ENCODE data around the gene MSMP. TPM values are rescaled to one million over a fixed set of nuclear protein-coding genes. Genes with fewer than 3 reads are reported as not detected.
A peak's percentile ranks its signal among the peaks of the same experiment; 100 is the strongest.

The MSMP gene
- total and polyA plus RNA-seq, 9 of the 15 experiments (the other 6 are each of a cell fraction or from before 2014, with no cell fraction given), result 0.60 TPM; not detected in 8

GRCh38 chr9:35730486-35730854, 23.6 kb downstream of the MSMP start (continued):
- TF ChIP-seq KHSRP (IDR thresholded peaks at IDR 0.05), result no peak
- no peak for TF ChIP-seq REST (IDR thresholded peaks at IDR 0.05; ENCODE audit: borderline replicate concordance)
- no peak for TF ChIP-seq REST (CRISPR knock-in tag; IDR thresholded peaks at IDR 0.05; ENCODE audit: low read depth)
- TF ChIP-seq ZNF766 (CRISPR knock-in tag; conservative IDR thresholded peaks at IDR 0.05), result no peak
- TF ChIP-seq ZNF699 (CRISPR knock-in tag; IDR thresholded peaks at IDR 0.05; ENCODE audit: insufficient replicate concordance), result no peak
- no peak for TF ChIP-seq TOE1 (IDR thresholded peaks at IDR 0.05; ENCODE audit: borderline replicate concordance)
- no peak for TF ChIP-seq TOE1 (CRISPR knock-in tag; IDR thresholded peaks at IDR 0.05; ENCODE audit: borderline replicate concordance, low read depth)
- no peak for TF ChIP-seq ZNF384 (IDR thresholded peaks at IDR 0.05; ENCODE audit: low read depth, low read length)
- TF ChIP-seq CTBP1 (IDR thresholded peaks at IDR 0.05; ENCODE audit: borderline replicate concordance), result no peak
- TF ChIP-seq MLLT1 (IDR thresholded peaks at IDR 0.05), result peak; percentile 40 to 72; a peak in 2 of 4 replicates
- TF ChIP-seq ZBTB34 (CRISPR knock-in tag; IDR thresholded peaks at IDR 0.05), result no peak
- no peak for TF ChIP-seq ILK (tag; IDR thresholded peaks at IDR 0.05; ENCODE audit: borderline replicate concordance, low read depth)
- no peak for TF ChIP-seq FOXJ2 (tag; IDR thresholded peaks at IDR 0.05)
- no peak for TF ChIP-seq FOXP4 (CRISPR knock-in tag; IDR thresholded peaks at IDR 0.05; ENCODE audit: borderline replicate concordance)
- TF ChIP-seq WHSC1 (IDR thresholded peaks at IDR 0.05; ENCODE audit: low read length), result no peak
- no peak for TF ChIP-seq PCBP1 (IDR thresholded peaks at IDR 0.05; ENCODE audit: low read depth, low read length, poor library complexity, severe bottlenecking)
- no peak for TF ChIP-seq PRMT5 (CRISPR knock-in tag; IDR thresholded peaks at IDR 0.05)

All from K562 (cell line).